K562 (cell line): ENCODE results near the gene UNC13A. TPM values are rescaled to one million over a fixed set of nuclear protein-coding genes. Genes with fewer than 3 reads are reported as not detected.

Experiments
- CBX1 ChIP-seq: sonication (generic); IDR thresholded peaks from 2 replicates; pipeline ENCODE4 v1.6.1; 2016; ENCODE audit warnings: antibody characterized with exemption, low read depth, mild to moderate bottlenecking
- CBX3 ChIP-seq, 2 experiments: IDR thresholded peaks; 1 replicate in 1 of 2; 2 replicates in 1 of 2; pipeline ENCODE4 v1.6.1; 2012; ENCODE audit warnings: inconsistent platforms in 2 of 2, low read length in 2 of 2, borderline replicate concordance in 1 of 2, control low read depth in 1 of 2
- FOXP1 ChIP-seq: sonication (generic); formaldehyde crosslinking; IDR thresholded peaks from 2 replicates; pipeline ENCODE4 v1.8.0; 2022; ENCODE audit warnings: mild to moderate bottlenecking, missing genetic modification reagents
- HCFC1 ChIP-seq: IDR thresholded peaks from 2 replicates; pipeline ENCODE4 v1.6.1; 2012; ENCODE audit warnings: low read depth, low read length, improper control_type of control experiment
- HNRNPLL ChIP-seq: fragments of 200-400 bp; formaldehyde crosslinking; IDR thresholded peaks from 2 replicates; pipeline ENCODE4 v1.6.1; 2017; ENCODE audit warnings: low read length, low read depth, mild to moderate bottlenecking; ENCODE audit not compliant: poor library complexity, severe bottlenecking
- SUPT5H ChIP-seq: fragments of 450-650 bp; IDR thresholded peaks from 2 replicates; pipeline ENCODE4 v1.6.1; 2016
- ZNF282 ChIP-seq: sonication (generic); formaldehyde crosslinking; IDR thresholded peaks from 2 replicates; pipeline ENCODE4 v1.8.1; 2023; ENCODE audit warnings: missing genetic modification reagents
- polyA plus RNA-seq, 8 experiments: library from polyadenylated mRNA; depleted of rRNA in 4 of 8; stranded (reverse) in 5 of 8; unstranded in 3 of 8; fragments of >200 nt; fragmentation: Nextera tagmentation in 2 of 8; fragmentation: Illumina TruSeq in 1 of 8; extraction: Ambion mirVana in 2 of 8; extraction: Trizol in 1 of 8; gene quantifications; 2 replicates each; pipeline versions ENCODE4 v1.2.1 to v1.2.3, GENCODE V29; 2011 to 2014; ENCODE audit warnings: inconsistent platforms in 1 of 8, missing spikeins in 1 of 8
- total RNA-seq, 7 experiments: library from RNA; depleted of rRNA in 6 of 7; stranded (reverse); fragments of >200 nt in 6 of 7; fragmentation: Illumina TruSeq in 2 of 7; extraction: Trizol in 2 of 7; gene quantifications; 2 replicates each; pipeline versions ENCODE4 v1.2.1 to v1.2.3, GENCODE V29; 2011 to 2021; ENCODE audit warnings: low replicate concordance in 1 of 7
- TF ChIP-seq, protein P1 (sequence below): sonication (generic); formaldehyde crosslinking; IDR thresholded peaks from 2 replicates; pipeline ENCODE4 v1.8.1; 2023; ENCODE audit warnings: mild to moderate bottlenecking, missing genetic modification reagents
- TF ChIP-seq, protein P2 (sequence below): fragments of 450-650 bp; IDR thresholded peaks from 2 replicates; pipeline ENCODE4 v1.6.1; 2016; ENCODE audit warnings: low read depth, mild to moderate bottlenecking, moderate library complexity
- TF ChIP-seq, protein P3 (sequence below): fragments of 450-650 bp; formaldehyde crosslinking; IDR thresholded peaks from 2 replicates; pipeline ENCODE4 v1.4.0; 2022; ENCODE audit warnings: mild to moderate bottlenecking, moderate library complexity
- TF ChIP-seq, protein P4 (sequence below), 2 experiments: fragments of 450-650 bp; IDR thresholded peaks; 2 replicates each; pipeline ENCODE4 v1.6.1; 2016
- TF ChIP-seq, protein P5 (sequence below): fragments of 250-450 bp; sonication (Bioruptor Pico); IDR thresholded peaks from 2 replicates; pipeline ENCODE4 v1.4.0; 2020; ENCODE audit warnings: mild to moderate bottlenecking
- TF ChIP-seq, protein P6 (sequence below): sonication (generic); formaldehyde crosslinking; IDR thresholded peaks from 2 replicates; pipeline ENCODE4 v1.8.0; 2022; ENCODE audit warnings: mild to moderate bottlenecking, missing genetic modification reagents, borderline replicate concordance
- TF ChIP-seq, protein P7 (sequence below): fragments of 450-650 bp; formaldehyde crosslinking; IDR thresholded peaks from 2 replicates; pipeline ENCODE4 v1.4.0; 2020; ENCODE audit warnings: mild to moderate bottlenecking, moderate library complexity

The UNC13A gene
- total and polyA plus RNA-seq, 9 of the 15 experiments (the other 6 are each of a cell fraction or from before 2014, with no cell fraction given) = 0.03 to 1.0 (median 0.25) TPM

DNA sequence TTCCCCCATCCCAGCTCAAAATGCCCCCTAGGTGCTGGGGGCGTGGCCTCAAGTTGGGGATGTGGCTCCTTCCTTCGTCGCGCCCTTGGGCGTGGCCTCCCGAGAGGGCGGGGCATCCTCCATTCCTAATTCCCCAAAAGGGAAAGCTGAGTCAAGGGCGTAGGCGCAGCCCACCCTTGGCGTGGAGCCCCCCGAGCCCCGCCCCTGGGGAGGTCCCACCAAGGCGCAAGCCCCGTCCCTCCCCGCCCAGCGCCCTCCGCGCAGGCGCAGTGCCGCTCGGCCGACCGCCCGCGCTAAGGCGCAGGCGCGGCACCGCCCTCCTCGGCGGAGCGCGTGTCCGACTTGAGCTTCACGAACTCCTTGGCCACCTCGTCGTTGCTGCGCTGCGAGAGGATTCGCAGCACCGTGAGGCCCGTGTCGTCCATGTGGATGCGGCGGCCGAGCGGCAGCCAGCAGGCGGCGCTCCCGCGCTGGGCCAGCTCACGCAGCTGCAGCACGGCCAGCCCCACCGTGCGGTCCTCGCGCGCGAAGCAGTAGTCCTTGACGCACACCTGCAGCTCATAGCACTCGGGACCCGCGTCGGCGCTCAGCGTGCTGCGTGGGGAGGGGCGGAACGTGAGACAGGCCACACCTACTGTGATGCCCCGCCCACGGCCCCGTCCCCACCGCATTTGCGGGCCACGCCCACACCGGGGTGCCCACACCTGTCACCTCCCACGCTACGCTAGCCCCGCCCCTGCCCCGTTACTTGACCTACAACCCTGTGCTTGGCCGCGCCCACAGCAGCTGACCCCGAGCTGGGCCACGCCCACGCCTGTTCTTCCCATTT lies 82.2 kb downstream of the UNC13A start (continued):
- TF ChIP-seq, protein P1, sequence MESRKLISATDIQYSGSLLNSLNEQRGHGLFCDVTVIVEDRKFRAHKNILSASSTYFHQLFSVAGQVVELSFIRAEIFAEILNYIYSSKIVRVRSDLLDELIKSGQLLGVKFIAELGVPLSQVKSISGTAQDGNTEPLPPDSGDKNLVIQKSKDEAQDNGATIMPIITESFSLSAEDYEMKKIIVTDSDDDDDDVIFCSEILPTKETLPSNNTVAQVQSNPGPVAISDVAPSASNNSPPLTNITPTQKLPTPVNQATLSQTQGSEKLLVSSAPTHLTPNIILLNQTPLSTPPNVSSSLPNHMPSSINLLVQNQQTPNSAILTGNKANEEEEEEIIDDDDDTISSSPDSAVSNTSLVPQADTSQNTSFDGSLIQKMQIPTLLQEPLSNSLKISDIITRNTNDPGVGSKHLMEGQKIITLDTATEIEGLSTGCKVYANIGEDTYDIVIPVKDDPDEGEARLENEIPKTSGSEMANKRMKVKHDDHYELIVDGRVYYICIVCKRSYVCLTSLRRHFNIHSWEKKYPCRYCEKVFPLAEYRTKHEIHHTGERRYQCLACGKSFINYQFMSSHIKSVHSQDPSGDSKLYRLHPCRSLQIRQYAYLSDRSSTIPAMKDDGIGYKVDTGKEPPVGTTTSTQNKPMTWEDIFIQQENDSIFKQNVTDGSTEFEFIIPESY = peak; percentile 93
- TF ChIP-seq CBX3 (IDR thresholded peaks at IDR 0.05; ENCODE audit: borderline replicate concordance in 1 of 2, low read length in 2 of 2) (peak in 1 of 2 experiments; percentile 94; a peak in 1 of 3 replicates), SUPT5H (peak; percentile 76), FOXP1 (CRISPR knock-in tag) (peak; percentile 99), ZNF282 (CRISPR knock-in tag) (peak; percentile 98), HCFC1 (peak; percentile 59), CBX1 (peak; percentile 62; the same call in 1 of the 2 replicates), HNRNPLL (peak; percentile 54)
- TF ChIP-seq, protein P2, sequence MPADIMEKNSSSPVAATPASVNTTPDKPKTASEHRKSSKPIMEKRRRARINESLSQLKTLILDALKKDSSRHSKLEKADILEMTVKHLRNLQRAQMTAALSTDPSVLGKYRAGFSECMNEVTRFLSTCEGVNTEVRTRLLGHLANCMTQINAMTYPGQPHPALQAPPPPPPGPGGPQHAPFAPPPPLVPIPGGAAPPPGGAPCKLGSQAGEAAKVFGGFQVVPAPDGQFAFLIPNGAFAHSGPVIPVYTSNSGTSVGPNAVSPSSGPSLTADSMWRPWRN = no peak
- TF ChIP-seq, protein P3, sequence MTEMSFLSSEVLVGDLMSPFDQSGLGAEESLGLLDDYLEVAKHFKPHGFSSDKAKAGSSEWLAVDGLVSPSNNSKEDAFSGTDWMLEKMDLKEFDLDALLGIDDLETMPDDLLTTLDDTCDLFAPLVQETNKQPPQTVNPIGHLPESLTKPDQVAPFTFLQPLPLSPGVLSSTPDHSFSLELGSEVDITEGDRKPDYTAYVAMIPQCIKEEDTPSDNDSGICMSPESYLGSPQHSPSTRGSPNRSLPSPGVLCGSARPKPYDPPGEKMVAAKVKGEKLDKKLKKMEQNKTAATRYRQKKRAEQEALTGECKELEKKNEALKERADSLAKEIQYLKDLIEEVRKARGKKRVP (CRISPR knock-in tag) = no peak
- TF ChIP-seq, protein P4, sequence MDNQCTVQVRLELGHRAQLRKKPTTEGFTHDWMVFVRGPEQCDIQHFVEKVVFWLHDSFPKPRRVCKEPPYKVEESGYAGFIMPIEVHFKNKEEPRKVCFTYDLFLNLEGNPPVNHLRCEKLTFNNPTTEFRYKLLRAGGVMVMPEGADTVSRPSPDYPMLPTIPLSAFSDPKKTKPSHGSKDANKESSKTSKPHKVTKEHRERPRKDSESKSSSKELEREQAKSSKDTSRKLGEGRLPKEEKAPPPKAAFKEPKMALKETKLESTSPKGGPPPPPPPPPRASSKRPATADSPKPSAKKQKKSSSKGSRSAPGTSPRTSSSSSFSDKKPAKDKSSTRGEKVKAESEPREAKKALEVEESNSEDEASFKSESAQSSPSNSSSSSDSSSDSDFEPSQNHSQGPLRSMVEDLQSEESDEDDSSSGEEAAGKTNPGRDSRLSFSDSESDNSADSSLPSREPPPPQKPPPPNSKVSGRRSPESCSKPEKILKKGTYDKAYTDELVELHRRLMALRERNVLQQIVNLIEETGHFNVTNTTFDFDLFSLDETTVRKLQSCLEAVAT (IDR thresholded peaks at IDR 0.05) = no peak
- TF ChIP-seq, protein P5, sequence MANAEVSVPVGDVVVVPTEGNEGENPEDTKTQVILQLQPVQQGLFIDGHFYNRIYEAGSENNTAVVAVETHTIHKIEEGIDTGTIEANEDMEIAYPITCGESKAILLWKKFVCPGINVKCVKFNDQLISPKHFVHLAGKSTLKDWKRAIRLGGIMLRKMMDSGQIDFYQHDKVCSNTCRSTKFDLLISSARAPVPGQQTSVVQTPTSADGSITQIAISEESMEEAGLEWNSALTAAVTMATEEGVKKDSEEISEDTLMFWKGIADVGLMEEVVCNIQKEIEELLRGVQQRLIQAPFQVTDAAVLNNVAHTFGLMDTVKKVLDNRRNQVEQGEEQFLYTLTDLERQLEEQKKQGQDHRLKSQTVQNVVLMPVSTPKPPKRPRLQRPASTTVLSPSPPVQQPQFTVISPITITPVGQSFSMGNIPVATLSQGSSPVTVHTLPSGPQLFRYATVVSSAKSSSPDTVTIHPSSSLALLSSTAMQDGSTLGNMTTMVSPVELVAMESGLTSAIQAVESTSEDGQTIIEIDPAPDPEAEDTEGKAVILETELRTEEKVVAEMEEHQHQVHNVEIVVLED (CRISPR knock-in tag) = peak; percentile 94
- TF ChIP-seq, protein P6, sequence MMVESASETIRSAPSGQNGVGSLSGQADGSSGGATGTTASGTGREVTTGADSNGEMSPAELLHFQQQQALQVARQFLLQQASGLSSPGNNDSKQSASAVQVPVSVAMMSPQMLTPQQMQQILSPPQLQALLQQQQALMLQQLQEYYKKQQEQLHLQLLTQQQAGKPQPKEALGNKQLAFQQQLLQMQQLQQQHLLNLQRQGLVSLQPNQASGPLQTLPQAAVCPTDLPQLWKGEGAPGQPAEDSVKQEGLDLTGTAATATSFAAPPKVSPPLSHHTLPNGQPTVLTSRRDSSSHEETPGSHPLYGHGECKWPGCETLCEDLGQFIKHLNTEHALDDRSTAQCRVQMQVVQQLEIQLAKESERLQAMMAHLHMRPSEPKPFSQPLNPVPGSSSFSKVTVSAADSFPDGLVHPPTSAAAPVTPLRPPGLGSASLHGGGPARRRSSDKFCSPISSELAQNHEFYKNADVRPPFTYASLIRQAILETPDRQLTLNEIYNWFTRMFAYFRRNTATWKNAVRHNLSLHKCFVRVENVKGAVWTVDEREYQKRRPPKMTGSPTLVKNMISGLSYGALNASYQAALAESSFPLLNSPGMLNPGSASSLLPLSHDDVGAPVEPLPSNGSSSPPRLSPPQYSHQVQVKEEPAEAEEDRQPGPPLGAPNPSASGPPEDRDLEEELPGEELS (CRISPR knock-in tag) = peak; percentile 98; the same call in 1 of the 2 replicates
- TF ChIP-seq, protein P7, sequence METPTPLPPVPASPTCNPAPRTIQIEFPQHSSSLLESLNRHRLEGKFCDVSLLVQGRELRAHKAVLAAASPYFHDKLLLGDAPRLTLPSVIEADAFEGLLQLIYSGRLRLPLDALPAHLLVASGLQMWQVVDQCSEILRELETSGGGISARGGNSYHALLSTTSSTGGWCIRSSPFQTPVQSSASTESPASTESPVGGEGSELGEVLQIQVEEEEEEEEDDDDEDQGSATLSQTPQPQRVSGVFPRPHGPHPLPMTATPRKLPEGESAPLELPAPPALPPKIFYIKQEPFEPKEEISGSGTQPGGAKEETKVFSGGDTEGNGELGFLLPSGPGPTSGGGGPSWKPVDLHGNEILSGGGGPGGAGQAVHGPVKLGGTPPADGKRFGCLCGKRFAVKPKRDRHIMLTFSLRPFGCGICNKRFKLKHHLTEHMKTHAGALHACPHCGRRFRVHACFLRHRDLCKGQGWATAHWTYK (CRISPR knock-in tag) = peak; percentile 90; the same call in 1 of the 2 replicates
